HG03139 (cell line): Measurements from ENCODE around the gene FBXW7.
A peak's percentile ranks its signal among the peaks of the same experiment; 100 is the strongest.

Source experiments
- ATAC-seq: cut with Tn5 transposase; IDR thresholded peaks from one replicate; pipeline ENCODE4 v1.9.1; 2021; ENCODE audit not compliant: unreplicated experiment

The FBXW7 gene

GRCh38 chr4:152344001-152344400 lies 191.9 kb downstream of the FBXW7 start:
- ATAC-seq: no peak

- ATAC-seq: no peak
Measured at GRCh38 chr4:152342293-152342692, 193.6 kb downstream of the FBXW7 start.

- ATAC-seq: no peak
Measured at GRCh38 chr4:152340818-152341217, 195.1 kb downstream of the FBXW7 start.

- ATAC-seq: no peak
Measured at GRCh38 chr4:152339576-152339975, 196.3 kb downstream of the FBXW7 start.

- ATAC-seq: no peak
Measured at GRCh38 chr4:152334931-152335330, 201.0 kb downstream of the FBXW7 start.

- no peak for ATAC-seq
Measured at GRCh38 chr4:152331042-152331441, 204.8 kb downstream of the FBXW7 start.

GRCh38 chr4:152328582-152328981 lies 207.3 kb downstream of the FBXW7 start:
- ATAC-seq: no peak

- no peak for ATAC-seq
Measured at GRCh38 chr4:152327606-152328453, 208.1 kb downstream of the FBXW7 start.

GRCh38 chr4:152325831-152326230 lies 210.1 kb downstream of the FBXW7 start:
- ATAC-seq: no peak

GRCh38 chr4:152323221-152323620 lies 212.7 kb downstream of the FBXW7 start:
- no peak for ATAC-seq

- ATAC-seq: no peak
Measured at GRCh38 chr4:152322656-152323055, 213.2 kb downstream of the FBXW7 start.

GRCh38 chr4:152321923-152322322 lies 214.0 kb downstream of the FBXW7 start:
- ATAC-seq: no peak

GRCh38 chr4:152321398-152321797 lies 214.5 kb downstream of the FBXW7 start:
- ATAC-seq: no peak

GRCh38 chr4:152316969-152317368 lies 218.9 kb downstream of the FBXW7 start:
- no peak for ATAC-seq

- ATAC-seq: no peak
Measured at GRCh38 chr4:152310257-152310656, 225.6 kb downstream of the FBXW7 start.

GRCh38 chr4:152309418-152309817 lies 226.5 kb downstream of the FBXW7 start:
- no peak for ATAC-seq

GRCh38 chr4:152308951-152309350 lies 226.9 kb downstream of the FBXW7 start:
- ATAC-seq: no peak

- ATAC-seq: no peak
Measured at GRCh38 chr4:152307669-152308068, 228.2 kb downstream of the FBXW7 start.

GRCh38 chr4:152306541-152306940 lies 229.4 kb downstream of the FBXW7 start:
- no peak for ATAC-seq

GRCh38 chr4:152304220-152304619 lies 231.7 kb downstream of the FBXW7 start:
- ATAC-seq: peak; percentile 88

- no peak for ATAC-seq
Measured at GRCh38 chr4:152301381-152301780, 234.5 kb downstream of the FBXW7 start.

GRCh38 chr4:152299553-152299952 lies 236.3 kb downstream of the FBXW7 start:
- ATAC-seq: no peak

GRCh38 chr4:152296386-152296785 lies 239.5 kb downstream of the FBXW7 start:
- ATAC-seq: no peak
